Measurements from ENCODE around the gene MCC.

- TF ChIP-seq POLR2A (IDR thresholded peaks at IDR 0.05; ENCODE audit: low read length) (no peak), GATA1 (IDR thresholded peaks at IDR 0.05; ENCODE audit: low read depth, low read length) (no peak)
These were observed 448.9 kb downstream of the MCC start for GRCh38 chr5:113039229-113039933.

Data from erythroblast (primary cell).